Activated CD4-positive, alpha-beta T cell treated with anti-CD3 and anti-CD28 coated beads for 1 hour (primary cell): Measurements from ENCODE around the gene DCTN5.
"Not testable (repeated sequence)": the region's sequence is repeated elsewhere in the genome, so short reads cannot be mapped to it uniquely, and the experiment has no call there.

ENCODE experiments used
- DNase-seq: peaks from one replicate; pipeline ENCODE4 v3.0.0-alpha.2; 2020

Gene DCTN5

DNA sequence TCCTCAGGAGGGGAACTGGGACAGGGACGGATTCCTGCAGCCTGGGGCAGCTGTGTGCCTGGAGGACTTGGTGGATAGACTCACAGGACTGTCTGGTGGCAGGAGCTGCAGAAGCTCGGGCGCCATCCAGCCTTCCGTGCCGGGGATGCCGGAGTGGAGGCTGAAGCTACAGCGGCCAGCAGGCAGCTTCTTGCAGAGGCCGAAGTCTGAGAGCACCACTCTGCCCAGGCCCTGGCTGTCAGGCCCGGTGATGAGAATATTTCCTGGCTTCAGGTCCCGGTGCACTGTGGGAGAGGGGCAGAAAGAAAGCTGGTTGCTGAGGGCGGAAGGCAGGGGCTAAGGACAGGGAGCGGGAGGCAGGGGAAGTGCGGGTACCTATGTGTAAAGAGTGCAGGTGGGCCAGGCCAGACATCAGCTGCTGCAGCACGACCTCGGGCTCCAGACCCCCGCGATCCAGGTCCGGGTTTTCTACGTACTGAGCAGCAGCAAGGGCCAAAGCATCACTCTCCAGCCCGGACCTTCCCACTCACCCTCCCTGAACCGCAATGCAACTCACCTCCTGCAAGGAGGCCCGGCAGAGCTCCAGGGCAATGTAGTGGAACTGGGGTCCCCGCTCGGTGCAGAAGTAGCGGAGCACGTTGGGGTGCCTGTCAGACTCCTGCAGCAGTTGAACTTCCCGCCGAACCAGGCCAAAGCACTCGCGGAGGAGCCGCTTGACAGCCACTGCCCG is 53.5 kb downstream of the DCTN5 start:
- DNase-seq: no peak

- DNase-seq: no peak
Measured at GRCh38 chr16:23695756-23696155, 54.5 kb downstream of the DCTN5 start.

DNA sequence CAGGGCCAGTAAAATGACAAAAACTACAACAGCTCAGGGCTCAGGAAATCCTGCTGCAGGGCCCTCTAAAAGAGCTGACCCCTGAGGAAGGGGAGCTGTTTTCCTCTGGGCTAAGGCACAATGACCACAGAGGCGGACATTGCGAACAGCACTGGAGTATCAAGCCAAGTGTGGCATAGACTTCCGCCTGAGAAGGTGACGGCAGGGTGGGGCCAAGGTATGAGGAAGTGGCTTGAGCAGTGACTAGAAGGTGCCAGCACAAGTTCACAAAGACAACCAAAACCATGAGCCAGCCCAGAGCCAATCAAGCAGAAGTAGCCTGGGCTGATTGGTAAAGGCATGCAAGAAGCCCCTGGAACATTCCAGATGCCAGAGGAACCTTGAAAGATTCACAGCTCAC is 57.8 kb downstream of the DCTN5 start:
- DNase-seq: no peak

- DNase-seq: no peak
Measured at GRCh38 chr16:23700093-23700492, 58.8 kb downstream of the DCTN5 start.

DNA sequence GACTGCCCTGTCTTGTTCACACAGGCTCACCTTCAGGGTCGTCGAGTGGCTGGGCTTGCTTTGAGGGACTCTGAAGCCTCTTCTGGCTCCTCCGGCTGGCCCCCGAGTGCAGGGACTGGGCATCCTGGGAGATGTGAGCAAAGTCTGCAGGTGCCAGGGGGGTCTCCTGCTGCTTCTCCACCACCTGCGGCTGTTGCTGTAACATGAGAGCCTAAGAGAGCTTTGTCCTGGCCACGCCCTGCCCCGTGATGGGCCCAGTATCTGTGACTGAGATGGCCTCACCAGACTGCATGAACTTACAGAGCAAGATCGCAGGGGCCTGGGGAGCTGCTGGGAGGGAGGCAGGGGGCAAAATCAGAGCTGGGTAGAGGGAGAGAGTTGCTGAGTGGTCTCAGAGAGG is 59.2 kb downstream of the DCTN5 start:
- no peak for DNase-seq

DNA sequence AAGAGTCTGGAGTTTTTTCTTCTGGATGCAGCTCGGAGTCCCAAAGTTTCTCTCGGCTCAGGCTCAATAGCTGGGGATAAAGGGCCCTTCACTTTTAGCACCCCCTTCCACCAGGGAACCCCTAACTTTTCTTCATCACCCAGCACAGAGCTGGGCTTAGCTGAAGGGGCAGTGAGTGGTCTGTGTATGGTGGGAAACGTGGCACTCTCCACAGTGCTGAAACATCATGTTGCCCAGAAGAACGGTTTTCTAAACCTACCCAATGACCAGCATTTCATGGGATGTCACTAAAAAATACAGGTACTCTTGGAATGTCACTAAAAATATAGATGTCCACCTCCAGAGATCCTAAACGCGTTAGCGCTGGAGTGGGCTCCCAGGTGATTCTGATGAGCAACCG is 59.8 kb downstream of the DCTN5 start:
- no peak for DNase-seq

DNA sequence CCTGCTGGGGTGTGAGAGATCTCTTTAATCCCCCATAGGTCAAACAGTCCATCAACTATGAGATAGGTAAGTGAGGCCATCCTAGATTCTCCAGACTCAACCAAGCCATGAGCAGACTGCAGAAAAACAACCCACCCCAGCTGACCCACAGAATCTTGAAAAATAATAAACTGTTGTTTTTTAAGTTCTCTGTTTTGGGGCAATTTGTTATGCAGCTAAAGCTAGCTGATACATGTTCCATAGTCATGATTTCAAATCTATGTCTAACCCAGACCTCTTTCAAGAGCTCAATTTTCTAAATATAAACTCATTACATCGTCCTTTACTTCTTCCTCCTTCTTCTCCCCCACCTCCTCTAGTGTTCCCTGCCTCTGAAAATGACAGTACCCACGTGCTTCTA is 61.7 kb downstream of the DCTN5 start:
- no peak for DNase-seq

- DNase-seq: no peak
Measured at GRCh38 chr16:23704772-23705516, 63.7 kb downstream of the DCTN5 start.

DNA sequence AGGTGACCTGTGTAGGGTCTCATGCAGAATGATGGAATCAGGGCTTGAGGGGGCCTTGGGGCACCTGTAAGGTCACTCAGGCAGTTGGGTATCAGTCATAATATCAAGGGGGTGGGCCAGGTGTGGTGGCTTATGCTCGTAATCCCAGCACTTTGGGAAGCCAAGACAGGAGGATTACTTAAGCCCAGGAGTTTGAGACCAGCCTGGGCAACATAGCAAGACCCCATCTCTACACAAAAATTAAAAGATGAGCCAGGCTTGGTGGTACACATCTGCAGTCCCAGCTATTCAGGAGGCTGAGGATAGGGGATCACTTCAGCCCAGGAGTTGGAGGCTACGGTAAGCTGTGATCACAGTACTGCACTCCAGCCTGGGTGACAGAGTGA is 64.2 kb downstream of the DCTN5 start:
- DNase-seq: no peak

GRCh38 chr16:23706439-23706838 is 65.2 kb downstream of the DCTN5 start:
- no peak for DNase-seq

DNA sequence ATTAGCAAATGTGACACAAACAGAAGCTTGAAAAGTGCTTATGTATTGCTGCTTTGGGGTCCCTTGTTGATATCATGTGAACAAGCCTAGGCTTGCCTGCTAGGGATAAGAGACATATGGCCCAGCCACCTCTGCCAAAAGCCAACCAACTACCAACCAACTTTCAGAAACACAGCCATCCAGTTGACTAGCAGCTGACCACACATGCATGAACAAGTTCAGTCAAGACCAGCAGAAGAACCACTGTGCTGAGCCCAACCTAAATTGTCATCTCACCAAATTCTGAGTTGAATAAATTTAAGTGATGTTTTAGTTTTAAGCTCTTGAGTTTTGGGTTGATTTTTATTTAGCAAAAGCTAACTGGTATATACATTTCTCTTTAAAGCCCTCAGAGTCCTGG is 68.3 kb downstream of the DCTN5 start:
- no peak for DNase-seq

DNA sequence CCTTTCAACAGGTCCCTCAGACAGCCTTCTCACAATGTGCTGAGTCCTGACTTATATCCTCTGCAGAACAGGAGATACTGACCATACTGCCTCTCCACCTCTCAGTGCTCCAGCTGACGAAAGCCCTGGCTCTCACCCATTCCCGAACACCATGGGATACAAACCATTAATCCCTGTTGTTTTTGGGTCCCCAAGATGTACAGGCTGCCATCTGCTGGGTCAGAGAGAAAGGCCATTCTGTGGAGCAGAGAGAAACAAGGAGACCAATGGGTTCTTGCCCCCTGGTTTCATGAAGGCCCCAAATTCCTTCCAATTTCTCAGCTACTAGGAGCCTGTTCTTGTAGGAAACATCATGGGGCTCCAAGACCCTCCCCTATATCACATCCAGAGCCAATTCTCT is 68.7 kb downstream of the DCTN5 start:
- DNase-seq: no peak

GRCh38 chr16:23710504-23710903 is 69.2 kb downstream of the DCTN5 start:
- DNase-seq: no peak

- DNase-seq: no peak
Measured at GRCh38 chr16:23711785-23712184, 70.5 kb downstream of the DCTN5 start.

DNA sequence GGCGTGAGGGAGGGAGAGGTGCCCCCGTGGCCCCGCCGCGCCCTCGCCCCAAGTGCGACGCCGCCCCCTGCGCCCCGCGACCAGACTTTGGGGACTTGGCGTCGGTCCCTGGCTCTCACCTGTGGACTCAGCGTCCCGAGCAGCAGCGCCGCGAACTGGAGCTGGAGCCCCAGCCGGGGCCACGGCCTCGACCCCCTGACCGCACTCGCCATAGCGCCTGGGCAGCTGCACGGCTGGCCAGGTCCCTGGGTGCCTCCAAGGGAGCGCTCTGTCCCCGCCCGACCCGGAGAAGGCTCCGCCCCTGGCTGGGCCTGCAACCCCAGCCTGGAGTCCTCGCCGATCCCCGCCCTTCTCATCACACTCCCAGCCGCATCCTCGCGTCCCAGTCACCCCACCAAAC is 71.7 kb downstream of the DCTN5 start, which contains the start of gene ERN2:
ERN2 (minus strand) TSS at position 247 of the 400 bp plus-strand sequence; CDS start at position 212, 35 bp downstream.
- no peak for DNase-seq

GRCh38 chr16:23716484-23716883 is 75.2 kb downstream of the DCTN5 start:
- no peak for DNase-seq

DNA sequence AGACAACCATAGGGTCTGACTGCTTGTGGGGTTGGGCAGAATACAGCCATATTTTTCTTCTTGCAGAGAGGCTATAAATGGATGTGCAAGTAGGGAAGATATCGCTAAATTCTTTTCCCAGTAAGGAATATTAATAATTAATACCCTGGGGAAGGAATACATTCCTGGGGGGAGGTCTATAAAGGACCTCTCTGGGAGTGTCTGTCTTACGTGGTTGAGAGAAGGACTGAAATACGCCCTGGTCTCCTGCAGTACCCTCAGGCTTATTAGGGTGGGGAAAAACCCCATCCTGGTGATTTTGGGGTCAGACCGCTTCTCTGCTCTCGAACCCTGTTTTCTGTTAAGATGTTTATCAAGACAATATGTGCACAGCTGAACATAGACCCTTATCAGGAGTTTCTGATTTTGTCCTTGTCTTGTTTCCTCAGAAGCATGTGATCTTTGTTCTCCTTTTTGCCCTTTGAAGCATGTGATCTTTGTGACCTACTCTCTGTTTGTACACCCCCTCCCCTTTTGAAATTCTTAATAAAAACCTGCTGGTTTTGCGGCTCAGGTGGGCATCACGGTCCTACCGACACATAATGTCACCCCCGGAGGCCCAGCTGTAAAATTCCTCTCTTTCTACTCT is 81.5 kb downstream of the DCTN5 start:
- not testable (repeated sequence) for DNase-seq

DNA sequence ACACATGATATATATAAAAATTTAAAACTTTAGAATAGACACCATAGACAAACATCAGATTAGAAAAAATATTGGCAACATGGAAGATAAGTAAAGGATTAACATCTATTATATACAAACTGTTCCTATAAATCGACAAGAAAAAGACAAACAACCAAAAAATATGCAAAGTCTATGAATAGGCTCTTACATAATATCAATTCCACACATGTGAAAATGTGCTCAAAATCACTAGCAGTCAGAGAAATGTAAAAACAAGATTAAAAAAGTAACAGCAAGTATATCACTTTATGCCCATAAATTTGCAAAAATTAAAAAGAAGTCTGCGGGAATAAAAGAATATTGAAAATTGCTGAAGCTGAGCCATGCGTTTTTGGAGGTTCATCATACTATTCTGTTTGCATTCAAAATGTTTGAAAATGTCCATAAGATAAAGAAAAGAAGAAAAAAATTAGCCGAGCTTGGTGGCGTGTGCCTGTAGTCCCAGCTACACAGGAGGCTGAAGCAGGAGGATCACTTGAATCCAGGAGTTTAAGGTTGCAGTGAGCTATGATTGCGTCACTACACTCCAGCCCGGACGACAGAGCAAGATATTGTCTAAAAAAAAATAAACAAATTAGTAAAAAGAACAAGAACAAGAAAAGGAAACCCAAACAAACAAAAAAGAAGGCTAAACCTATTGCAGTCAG is 83.0 kb downstream of the DCTN5 start:
- DNase-seq: no peak

GRCh38 chr16:23724785-23725131 is 83.5 kb downstream of the DCTN5 start:
- no peak for DNase-seq

- no peak for DNase-seq
Measured at GRCh38 chr16:23726710-23727109, 85.4 kb downstream of the DCTN5 start.
